Cardiac fibroblast (primary cell): ENCODE data around the gene RHBDL2.
"Not testable (repeated sequence)": the region's sequence is repeated elsewhere in the genome, so short reads cannot be mapped to it uniquely, and the experiment has no call there.

Experiments used
- DNase-seq, 2 donors: peaks; one replicate each; pipeline versions ENCODE4 v3.0.0 to v3.0.0-alpha.2; 2010; ENCODE audit warnings: low read depth in 2 of 2
- H3K4me3 ChIP-seq, 2 donors: replicated peaks in 1 of 2; 1 replicate in 1 of 2; 2 replicates in 1 of 2; pipeline ENCODE4 v1.5.1; 2011; ENCODE audit warnings: low read depth in 2 of 2, low read length in 2 of 2, mild to moderate bottlenecking in 2 of 2, moderate library complexity in 1 of 2
- TF ChIP-seq, protein P1 (sequence below): IDR thresholded peaks from one replicate; pipeline ENCODE4 v1.5.1; 2011; ENCODE audit warnings: low read depth, mild to moderate bottlenecking, low read length, inconsistent platforms

RHBDL2 gene

GRCh38 chr1:38918568-38918967, 23.1 kb downstream of the RHBDL2 start:
- no peak for DNase-seq
- TF ChIP-seq, protein P1, sequence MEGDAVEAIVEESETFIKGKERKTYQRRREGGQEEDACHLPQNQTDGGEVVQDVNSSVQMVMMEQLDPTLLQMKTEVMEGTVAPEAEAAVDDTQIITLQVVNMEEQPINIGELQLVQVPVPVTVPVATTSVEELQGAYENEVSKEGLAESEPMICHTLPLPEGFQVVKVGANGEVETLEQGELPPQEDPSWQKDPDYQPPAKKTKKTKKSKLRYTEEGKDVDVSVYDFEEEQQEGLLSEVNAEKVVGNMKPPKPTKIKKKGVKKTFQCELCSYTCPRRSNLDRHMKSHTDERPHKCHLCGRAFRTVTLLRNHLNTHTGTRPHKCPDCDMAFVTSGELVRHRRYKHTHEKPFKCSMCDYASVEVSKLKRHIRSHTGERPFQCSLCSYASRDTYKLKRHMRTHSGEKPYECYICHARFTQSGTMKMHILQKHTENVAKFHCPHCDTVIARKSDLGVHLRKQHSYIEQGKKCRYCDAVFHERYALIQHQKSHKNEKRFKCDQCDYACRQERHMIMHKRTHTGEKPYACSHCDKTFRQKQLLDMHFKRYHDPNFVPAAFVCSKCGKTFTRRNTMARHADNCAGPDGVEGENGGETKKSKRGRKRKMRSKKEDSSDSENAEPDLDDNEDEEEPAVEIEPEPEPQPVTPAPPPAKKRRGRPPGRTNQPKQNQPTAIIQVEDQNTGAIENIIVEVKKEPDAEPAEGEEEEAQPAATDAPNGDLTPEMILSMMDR = no peak
- no peak overlapping the region for H3K4me3 ChIP-seq

DNA sequence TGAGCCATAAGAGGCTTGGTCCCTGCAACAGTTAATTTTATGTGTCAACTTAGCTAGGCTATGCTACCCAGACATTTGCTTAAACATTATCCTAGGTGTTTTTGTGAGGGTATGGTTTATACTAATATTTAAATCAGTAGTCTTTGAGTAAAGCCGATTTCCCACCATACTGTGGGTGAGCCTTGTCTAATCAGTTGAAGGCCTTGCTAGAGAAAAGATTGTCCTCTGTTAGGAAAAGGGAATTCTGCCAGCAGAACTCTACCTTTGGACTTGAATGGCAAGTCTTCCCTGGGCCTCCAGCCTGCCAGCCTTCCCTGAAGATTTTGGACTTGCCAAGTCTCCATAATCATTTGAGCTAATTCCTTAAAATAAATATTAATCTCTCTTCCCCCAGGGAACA, 23.9 kb downstream of the RHBDL2 start:
- TF ChIP-seq, protein P1 = no peak
- H3K4me3 ChIP-seq = no peak overlapping the region

DNA sequence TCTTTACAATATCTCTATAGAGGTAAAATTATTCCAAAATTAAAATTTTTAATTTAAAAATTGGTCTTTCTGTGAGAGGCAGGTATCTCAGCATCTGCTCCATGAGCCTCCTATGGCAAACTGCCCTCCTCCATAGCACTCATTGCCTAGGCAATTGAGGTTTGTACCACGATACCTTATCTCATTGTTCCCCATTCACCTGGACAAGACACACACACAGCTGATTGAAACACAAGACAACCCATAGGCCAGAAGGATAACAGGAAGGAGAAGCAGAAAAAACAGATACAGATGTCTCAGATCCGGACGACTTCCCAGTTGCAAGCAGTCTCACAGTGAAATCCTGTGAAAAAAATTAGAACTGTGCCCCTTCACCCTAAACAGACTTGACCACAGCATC, 24.3 kb downstream of the RHBDL2 start:
- no peak overlapping the region for H3K4me3 ChIP-seq
- TF ChIP-seq, protein P1 = no peak
- DNase-seq = no peak

More for the DNA sequence above, 23.9 kb downstream of the RHBDL2 start:
- DNase-seq = no peak

DNA sequence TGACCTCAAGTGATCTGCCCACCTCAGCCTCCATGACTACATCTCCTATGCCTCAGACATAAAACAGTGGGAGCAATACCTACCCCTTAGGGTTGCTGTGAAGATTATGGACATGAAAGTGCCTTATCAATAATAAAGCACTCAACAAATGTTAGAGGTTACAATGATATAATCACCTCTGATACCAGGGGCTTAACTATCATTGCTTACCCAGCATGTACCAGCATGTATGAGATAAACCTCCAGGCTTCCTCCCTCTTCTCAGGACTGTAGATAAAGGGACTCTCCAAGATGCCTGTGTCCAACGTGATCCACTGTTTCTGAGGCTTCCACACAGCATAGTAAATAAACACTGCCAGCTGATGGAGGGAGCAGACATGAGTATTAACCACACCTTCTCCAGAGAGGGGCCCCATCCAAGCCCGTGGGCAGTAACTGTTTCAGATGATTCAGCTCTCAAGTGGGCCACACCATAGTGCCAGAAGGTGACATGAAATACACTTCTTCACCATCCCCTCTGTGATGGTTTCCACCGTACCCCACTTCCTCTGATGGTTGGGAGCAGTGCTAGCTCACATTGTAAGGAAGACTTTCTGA, 26.2 kb downstream of the RHBDL2 start:
- no peak overlapping the region for H3K4me3 ChIP-seq
- DNase-seq = no peak
- TF ChIP-seq, protein P1 = no peak

DNA sequence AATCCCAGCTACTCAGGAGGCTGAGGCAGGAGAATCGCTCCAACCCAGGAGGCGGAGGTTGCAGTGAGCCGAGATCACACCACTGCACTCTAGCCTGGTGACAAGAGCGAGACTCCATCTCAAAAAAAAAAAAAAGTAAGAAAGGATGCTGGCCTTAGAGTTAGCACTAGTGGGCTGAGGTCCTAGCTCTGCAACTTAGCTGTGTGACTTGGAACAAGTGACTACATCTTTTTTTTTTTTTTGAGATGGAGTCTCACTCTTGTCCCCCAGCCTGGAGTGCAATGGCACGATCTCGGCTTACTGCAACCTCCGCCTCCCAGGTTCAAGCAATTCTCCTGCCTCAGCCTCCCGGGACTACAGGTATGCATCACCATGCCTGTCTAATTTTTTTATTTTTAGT, 26.7 kb downstream of the RHBDL2 start:
- DNase-seq, H3K4me3 ChIP-seq: not testable (repeated sequence)

DNA sequence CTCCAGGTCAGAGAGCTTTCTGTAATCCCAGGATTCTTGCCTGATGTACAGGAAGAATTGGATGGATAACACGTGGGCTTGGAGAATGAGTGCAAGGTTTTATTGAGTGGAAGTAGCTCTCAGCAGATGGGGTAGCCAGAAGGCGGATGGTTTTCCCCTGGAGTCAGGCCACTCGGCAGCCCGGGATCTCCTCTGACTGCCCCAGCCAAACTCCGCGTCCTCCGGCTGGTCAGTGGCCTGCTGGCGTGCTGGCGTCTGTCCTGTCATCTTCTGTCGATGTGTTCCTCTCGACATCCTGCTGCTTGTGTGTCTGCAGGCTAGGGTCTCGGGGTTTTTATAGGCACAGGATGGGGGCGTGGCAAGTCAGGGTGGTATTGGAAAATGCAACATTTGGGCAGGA, 32.8 kb downstream of the RHBDL2 start:
- no peak for DNase-seq
- no peak overlapping the region for H3K4me3 ChIP-seq
- TF ChIP-seq, protein P1 = no peak

GRCh38 chr1:38905985-38906384, 35.6 kb downstream of the RHBDL2 start:
- TF ChIP-seq, protein P1 = no peak
- DNase-seq = no peak

More at GRCh38 chr1:38905985-38906384, 35.6 kb downstream of the RHBDL2 start:
- no peak overlapping the region for H3K4me3 ChIP-seq
